Stimulated activated CD4-positive, alpha-beta T cell treated with anti-CD3 and anti-CD28 coated beads, TNF-alpha, amount 100 ng/mL, for 1 hour (primary cell): ENCODE measurements around the gene BAG1.

Experiments
- DNase-seq, 3 donors: peaks; one replicate each; pipeline ENCODE4 v3.0.0-alpha.2; 2020; ENCODE audit warnings: low read depth in 3 of 3, low spot score in 1 of 3

Gene BAG1

DNA sequence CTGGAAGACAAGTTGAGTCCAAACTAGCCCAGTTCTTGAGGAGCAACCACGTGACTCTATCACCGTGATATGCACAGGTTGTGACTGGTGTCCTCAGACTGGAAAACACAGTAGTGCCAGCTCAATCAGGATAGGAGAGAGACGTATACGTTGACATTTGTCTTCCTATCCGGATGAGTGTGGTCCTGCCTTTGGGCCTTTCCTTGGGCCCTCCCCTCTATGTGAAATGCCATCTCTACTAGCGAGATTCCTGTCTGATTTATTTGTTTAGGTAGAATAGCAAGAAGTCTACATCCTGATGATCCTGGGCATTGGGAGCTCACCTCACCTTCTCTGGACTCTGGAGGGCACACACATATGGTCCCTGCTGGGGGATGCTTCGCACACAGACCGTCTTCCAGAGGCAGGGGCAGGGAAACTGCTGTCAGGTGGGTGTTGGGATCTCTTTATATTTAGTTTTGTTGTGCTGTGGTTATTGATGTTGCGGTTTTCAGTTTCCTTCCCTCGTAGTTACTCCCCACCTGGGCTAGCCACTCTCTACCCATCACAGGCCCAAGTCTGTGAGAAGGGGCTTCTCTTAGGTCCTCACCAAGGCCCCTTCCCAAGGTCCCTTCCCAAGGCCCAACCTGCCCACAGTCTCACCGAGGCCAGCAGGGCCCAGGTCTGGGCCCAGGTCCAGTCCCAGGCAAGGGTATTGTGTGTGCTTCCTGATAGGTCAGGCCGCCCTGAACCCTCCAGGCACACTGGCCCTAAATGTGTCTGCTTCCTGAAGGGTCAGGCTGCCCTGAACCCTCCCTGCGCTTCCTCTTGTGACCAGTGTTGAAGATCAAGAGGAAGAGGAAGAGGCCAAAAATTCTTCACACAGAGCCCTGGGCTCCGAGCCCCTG lies 43.6 kb downstream of the BAG1 start:
- no peak for DNase-seq

- DNase-seq = no peak
These were observed 52.7 kb downstream of the BAG1 start for GRCh38 chr9:33211695-33212393.

DNA sequence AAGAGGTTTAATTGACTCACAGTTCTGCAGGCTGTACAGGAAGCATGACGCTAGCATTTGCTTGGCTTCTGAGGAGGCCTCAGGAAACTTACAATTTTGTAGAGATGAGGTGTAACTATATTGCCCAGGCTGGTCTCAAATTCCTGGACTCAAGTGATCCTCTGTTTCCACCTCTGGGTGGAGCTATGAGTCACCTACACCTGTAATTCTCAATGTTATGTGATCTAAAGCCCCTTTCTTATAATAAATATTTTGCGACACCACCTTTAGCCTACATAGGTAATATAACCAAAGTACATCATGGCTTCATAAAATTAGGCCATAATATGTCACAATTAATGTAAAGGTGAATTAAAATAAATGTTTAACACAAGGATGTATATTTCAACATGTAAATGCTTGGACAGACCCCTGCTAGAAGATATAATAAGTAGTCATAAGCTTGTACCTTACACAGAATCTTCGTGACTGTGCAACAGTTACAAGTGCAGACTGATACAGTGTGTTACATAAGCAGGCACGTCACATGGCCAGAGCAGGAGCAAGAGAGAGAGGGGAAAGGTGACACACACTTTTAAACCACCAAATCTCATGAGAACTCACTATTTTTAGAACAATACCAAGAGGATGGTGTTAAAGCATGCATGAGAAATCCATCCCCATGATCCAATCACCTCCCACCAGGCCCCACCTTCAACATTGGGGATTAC lies 54.3 kb downstream of the BAG1 start:
- no peak for DNase-seq

DNA sequence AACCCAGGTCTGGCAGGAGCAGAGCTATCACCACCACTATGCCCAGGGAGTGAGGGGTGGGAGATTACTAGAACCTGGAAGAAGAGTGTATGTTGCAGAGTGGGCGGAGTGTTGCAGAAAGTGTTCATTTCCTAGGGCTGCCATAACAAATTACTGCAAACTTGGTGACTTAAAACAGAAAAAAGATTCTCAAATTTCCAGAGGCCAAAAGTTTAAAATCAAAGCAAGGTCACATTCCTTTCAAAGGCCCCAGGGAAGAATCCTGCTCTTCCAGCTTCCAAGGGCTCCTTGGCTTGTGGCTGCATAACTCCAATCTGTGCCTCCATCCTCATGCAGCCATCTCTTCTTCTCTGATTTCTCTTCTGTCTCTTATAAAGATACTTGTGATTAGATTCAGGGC lies 55.1 kb downstream of the BAG1 start:
- no peak for DNase-seq

GRCh38 chr9:33202552-33203201 lies 61.8 kb downstream of the BAG1 start:
- DNase-seq = no peak
